Stimulated activated CD8-positive, alpha-beta memory T cell treated with anti-CD3 and anti-CD28 coated beads, Interleukin-7, amount 100 ng/mL, for 48 hours (primary cell): ENCODE results near the gene LRRC66.

Experiments
- DNase-seq, 2 donors: peaks; one replicate each; pipeline ENCODE4 v3.0.0-alpha.2; 2020; ENCODE audit warnings: low read depth in 1 of 2; ENCODE audit errors: extremely low read depth in 1 of 2

LRRC66 gene

GRCh38 chr4:52012651-52013050, 7.5 kb downstream of the LRRC66 start:
- DNase-seq, result no peak

GRCh38 chr4:52010986-52011385, 9.2 kb downstream of the LRRC66 start:
- no peak for DNase-seq

GRCh38 chr4:52006887-52007286, 13.3 kb downstream of the LRRC66 start:
- DNase-seq, result no peak

GRCh38 chr4:52005604-52006273, 14.4 kb downstream of the LRRC66 start:
- no peak for DNase-seq

- DNase-seq, result no peak
These were observed 15.7 kb downstream of the LRRC66 start for GRCh38 chr4:52004414-52004813.

GRCh38 chr4:52001616-52002015, 18.5 kb downstream of the LRRC66 start:
- no peak for DNase-seq

- DNase-seq, result no peak
These were observed 20.9 kb downstream of the LRRC66 start for GRCh38 chr4:51999250-51999649.

GRCh38 chr4:51998837-51999236, 21.3 kb downstream of the LRRC66 start:
- DNase-seq, result no peak

GRCh38 chr4:51997647-51998046, 22.5 kb downstream of the LRRC66 start:
- no peak for DNase-seq

GRCh38 chr4:51995647-51996220, 24.4 kb downstream of the LRRC66 start:
- DNase-seq, result no peak

GRCh38 chr4:51965862-51966261, 54.3 kb downstream of the LRRC66 start:
- DNase-seq, result no peak

- DNase-seq, result no peak
These were observed 56.2 kb downstream of the LRRC66 start for GRCh38 chr4:51963841-51964517.

- no peak for DNase-seq
These were observed 59.7 kb downstream of the LRRC66 start for GRCh38 chr4:51960486-51960885.

GRCh38 chr4:51958199-51958968, 61.8 kb downstream of the LRRC66 start:
- no peak for DNase-seq
